Liver (tissue), 3 donors: ENCODE measurements around the gene IL20.

Experiments
- FOXA1 ChIP-seq: IDR thresholded peaks from 2 replicates; pipeline ENCODE4 v1.6.1; 2016; ENCODE audit warnings: antibody characterized with exemption
- HNF4A ChIP-seq, 2 donors: conservative IDR thresholded peaks; 2 replicates each; pipeline ENCODE4 v1.6.1; 2016; ENCODE audit warnings: antibody characterized with exemption in 2 of 2, mild to moderate bottlenecking in 2 of 2
- SP1 ChIP-seq: IDR thresholded peaks from 2 replicates; pipeline ENCODE4 v1.6.1; 2018; ENCODE audit warnings: antibody characterized with exemption, mild to moderate bottlenecking
- YY1 ChIP-seq: IDR thresholded peaks from 2 replicates; pipeline ENCODE4 v1.6.1; 2016; ENCODE audit warnings: antibody characterized with exemption, mild to moderate bottlenecking
- TF ChIP-seq, protein P1 (sequence below): fragments of 150-350 bp; IDR thresholded peaks from 2 replicates; pipeline ENCODE4 v1.5.1; 2017; ENCODE audit warnings: improper control_type of control experiment, low read depth, low read length; ENCODE audit not compliant: missing input control
- donor health status: healthy.
- donor health status: healthy.

DNA sequence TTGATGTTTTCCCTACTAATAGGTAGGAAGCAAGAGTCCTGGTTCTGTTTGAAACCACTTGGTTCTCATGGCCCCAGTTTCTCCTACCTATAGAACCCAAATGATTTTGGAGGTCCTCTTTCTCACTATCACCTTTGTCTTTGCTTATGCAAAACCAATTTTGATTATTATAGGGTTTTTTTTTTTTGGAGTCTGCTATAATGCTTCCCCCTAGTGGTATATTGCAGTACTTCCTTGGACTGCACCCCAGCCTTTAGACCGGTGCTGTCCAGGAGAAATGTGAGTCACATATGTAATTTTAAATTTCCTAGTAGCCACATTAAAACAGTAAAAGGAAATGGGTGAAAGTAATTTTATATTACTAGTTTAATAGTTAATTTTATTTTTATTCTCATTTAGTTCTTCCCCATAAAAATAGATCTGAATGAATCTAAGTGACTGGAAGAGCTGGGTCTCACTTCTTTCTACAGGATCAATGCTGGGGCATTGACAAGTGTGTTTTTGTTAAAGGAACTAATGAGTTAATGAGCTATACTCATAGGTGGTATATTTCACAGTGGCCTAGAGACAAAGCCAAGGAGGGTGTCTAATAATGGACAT lies 45.7 kb downstream of the IL20 start:
- TF ChIP-seq, protein P1, sequence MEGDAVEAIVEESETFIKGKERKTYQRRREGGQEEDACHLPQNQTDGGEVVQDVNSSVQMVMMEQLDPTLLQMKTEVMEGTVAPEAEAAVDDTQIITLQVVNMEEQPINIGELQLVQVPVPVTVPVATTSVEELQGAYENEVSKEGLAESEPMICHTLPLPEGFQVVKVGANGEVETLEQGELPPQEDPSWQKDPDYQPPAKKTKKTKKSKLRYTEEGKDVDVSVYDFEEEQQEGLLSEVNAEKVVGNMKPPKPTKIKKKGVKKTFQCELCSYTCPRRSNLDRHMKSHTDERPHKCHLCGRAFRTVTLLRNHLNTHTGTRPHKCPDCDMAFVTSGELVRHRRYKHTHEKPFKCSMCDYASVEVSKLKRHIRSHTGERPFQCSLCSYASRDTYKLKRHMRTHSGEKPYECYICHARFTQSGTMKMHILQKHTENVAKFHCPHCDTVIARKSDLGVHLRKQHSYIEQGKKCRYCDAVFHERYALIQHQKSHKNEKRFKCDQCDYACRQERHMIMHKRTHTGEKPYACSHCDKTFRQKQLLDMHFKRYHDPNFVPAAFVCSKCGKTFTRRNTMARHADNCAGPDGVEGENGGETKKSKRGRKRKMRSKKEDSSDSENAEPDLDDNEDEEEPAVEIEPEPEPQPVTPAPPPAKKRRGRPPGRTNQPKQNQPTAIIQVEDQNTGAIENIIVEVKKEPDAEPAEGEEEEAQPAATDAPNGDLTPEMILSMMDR, result peak; percentile 87
- TF ChIP-seq YY1, result no peak
- TF ChIP-seq FOXA1, result no peak
- no peak for TF ChIP-seq SP1
- no peak for TF ChIP-seq HNF4A (conservative IDR thresholded peaks at IDR 0.05)
